ENCODE results near the gene CRELD2. TPM values are rescaled to one million over a fixed set of nuclear protein-coding genes. Genes with fewer than 3 reads are reported as not detected.
A peak's percentile ranks its signal among the peaks of the same experiment; 100 is the strongest.

Gene CRELD2
- total and polyA plus RNA-seq, 8 donors, result 19.4 to 83.0 (median 38.0) TPM

DNA sequence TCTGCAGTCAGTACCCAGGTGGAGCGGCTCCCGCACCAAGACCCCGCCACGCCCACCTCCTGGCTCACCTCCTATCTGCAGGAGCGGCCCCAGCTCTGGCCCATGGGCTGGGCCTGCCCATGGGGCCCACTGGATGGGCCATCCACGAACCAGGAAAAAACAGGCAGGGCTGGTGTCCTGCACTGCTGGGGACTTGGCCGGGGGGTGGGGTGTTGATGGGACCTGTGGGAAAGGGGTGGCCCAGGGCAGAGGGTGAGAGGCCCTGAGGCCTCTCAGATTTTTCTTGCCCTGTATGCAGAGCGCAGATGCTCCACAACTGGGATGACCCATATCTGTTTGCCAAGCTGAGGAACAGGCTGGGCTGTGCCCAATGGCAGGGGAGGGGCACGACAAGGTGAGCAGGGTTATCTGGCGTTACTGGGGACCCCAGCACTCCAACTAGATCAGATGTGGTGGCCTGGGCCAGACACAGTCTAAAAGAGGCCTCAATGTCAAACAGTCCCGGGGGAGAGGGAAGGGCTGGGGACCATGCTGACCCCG is 39.5 kb downstream of the CRELD2 start:
- DNase-seq, result peak; percentile 45 to 79
- Histone ChIP-seq H3K36me3 (peaks cover 5 to 17% (median 15%) of the 10 kb centered on the region in 4 donors), H3K27me3 (no peaks in the 10 kb centered on the region), H3K4me3 (no peak overlapping the region), H3K9me3 (no peaks in the 10 kb centered on the region), H3K4me1 (peaks cover 37 to 73% (median 69%) of the 10 kb centered on the region in 4 donors), H3K27ac (peak overlapping the region; percentile 94 to 98 (median 98))
- TF ChIP-seq POLR2AphosphoS5 (IDR thresholded peaks at IDR 0.05) (no peak), POLR2A (IDR thresholded peaks at IDR 0.05) (no peak), EP300 (IDR thresholded peaks at IDR 0.05) (no peak)
- TF ChIP-seq, protein P1, sequence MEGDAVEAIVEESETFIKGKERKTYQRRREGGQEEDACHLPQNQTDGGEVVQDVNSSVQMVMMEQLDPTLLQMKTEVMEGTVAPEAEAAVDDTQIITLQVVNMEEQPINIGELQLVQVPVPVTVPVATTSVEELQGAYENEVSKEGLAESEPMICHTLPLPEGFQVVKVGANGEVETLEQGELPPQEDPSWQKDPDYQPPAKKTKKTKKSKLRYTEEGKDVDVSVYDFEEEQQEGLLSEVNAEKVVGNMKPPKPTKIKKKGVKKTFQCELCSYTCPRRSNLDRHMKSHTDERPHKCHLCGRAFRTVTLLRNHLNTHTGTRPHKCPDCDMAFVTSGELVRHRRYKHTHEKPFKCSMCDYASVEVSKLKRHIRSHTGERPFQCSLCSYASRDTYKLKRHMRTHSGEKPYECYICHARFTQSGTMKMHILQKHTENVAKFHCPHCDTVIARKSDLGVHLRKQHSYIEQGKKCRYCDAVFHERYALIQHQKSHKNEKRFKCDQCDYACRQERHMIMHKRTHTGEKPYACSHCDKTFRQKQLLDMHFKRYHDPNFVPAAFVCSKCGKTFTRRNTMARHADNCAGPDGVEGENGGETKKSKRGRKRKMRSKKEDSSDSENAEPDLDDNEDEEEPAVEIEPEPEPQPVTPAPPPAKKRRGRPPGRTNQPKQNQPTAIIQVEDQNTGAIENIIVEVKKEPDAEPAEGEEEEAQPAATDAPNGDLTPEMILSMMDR (IDR thresholded peaks at IDR 0.05), result no peak
- intact Hi-C loops (cut with DNase I; ENCODE audit: low total_unique reads), result no loop called here
- WGBS, 5 donors, result 49 to 69% (median 62%) methylated on average over 5 to 12 of the region's 12 CpGs

DNA sequence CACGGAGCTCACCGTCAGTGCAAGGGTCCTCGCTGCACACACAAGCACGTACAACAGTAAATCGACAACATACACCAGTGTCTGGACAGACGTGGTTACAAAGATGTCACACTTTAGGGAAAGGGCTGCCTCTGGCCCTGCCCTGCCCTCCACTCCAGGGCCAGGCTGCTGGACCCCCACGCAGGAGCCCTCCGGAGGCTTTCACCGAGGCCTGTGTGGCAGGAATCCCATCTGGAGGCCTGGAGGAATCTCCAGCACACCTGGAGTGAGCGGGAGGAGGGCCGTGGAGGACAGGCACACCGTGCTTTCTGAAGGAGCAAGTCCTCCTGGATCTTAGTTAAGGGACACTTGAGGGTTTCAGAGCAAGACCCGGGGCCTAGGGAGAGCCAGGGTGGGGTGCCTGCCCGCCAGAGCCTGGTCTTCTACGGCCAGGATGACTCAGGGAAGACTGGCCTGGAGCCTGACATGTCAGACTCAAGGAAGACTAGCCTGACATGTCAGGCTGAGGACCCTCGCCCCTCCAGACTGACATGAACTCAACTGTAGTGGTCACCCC is 40.0 kb downstream of the CRELD2 start:
- WGBS, 5 donors, result 67 to 85% (median 73%) methylated on average over 9 to 16 of the region's 16 CpGs
- Histone ChIP-seq H3K27me3 (no peaks in the 10 kb centered on the region), H3K4me3 (no peak overlapping the region), H3K9me3 (no peaks in the 10 kb centered on the region), H3K36me3 (peaks cover 11 to 22% (median 20%) of the 10 kb centered on the region in 4 donors), H3K4me1 (peaks cover 37 to 73% (median 69%) of the 10 kb centered on the region in 4 donors), H3K27ac (peak overlapping the region; percentile 94 to 98 (median 98))
- DNase-seq, result peak in 1 of 2 donors; percentile 26
- TF ChIP-seq, protein P1 (IDR thresholded peaks at IDR 0.05), result no peak
- TF ChIP-seq POLR2A (IDR thresholded peaks at IDR 0.05), result no peak
- no peak for TF ChIP-seq EP300 (IDR thresholded peaks at IDR 0.05)
- no peak for TF ChIP-seq POLR2AphosphoS5 (IDR thresholded peaks at IDR 0.05)
- intact Hi-C loops (cut with DNase I; ENCODE audit: low total_unique reads), result no loop called here

DNA sequence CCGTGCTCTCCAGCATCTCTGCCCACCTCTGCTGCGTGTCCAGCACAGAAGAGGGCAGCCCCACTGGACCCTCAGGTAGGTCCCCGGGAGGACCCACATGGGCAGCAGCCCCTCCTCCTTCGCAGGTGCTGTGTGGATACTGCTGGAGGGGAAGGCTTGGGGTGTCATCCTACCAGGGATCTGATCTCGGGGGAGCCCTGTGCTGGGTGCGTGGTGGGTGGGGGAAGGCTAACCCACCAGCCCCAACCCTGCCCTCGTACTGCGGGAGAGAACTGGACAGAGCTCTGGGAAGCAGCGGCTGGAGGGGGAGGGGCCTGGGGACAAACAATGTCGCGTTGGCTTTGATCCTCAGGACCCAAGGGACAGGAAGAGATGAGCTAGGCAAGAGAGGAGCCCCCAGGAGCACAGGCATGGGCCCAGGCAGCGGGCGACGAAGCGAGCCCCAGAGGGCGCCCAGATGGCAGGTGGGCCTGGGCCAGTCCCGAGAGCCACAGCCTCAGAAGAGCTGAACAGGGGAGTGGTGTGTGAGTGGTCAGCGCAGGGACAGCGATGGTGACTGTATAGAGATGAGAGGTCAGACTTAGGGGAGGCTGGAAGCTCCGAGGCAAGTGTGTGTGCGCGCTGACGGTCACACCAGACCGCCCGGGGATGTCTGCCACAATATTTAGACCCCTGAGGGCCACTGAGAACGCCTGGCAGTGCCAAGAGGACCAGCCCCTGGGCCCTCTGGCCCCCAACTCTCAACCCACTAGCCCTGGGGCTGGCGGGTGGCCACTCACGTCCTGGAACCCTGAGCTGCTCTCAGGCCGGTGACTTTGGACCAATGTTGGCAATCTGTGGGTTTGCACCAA is 40.7 kb downstream of the CRELD2 start:
- peak in 1 of 2 donors; percentile 49 for DNase-seq
- Histone ChIP-seq H3K36me3 (peaks cover 18 to 29% (median 27%) of the 10 kb centered on the region in 4 donors), H3K27me3 (no peaks in the 10 kb centered on the region), H3K4me1 (peaks cover 37 to 73% (median 69%) of the 10 kb centered on the region in 4 donors), H3K9me3 (no peaks in the 10 kb centered on the region), H3K4me3 (peak overlapping the region; percentile 70 to 89 (median 84)), H3K27ac (peak overlapping the region; percentile 94 to 98 (median 98))
- TF ChIP-seq EP300 (IDR thresholded peaks at IDR 0.05), result no peak
- TF ChIP-seq, protein P1 (IDR thresholded peaks at IDR 0.05), result no peak
- no peak for TF ChIP-seq POLR2A (IDR thresholded peaks at IDR 0.05)
- TF ChIP-seq POLR2AphosphoS5 (IDR thresholded peaks at IDR 0.05), result peak in 1 of 3 donors; percentile 38
- intact Hi-C loops (cut with DNase I; ENCODE audit: low total_unique reads), result no loop called here
- 60 to 71% (median 68%) methylated on average over 27 to 29 of the region's 29 CpGs for WGBS, 5 donors

DNA sequence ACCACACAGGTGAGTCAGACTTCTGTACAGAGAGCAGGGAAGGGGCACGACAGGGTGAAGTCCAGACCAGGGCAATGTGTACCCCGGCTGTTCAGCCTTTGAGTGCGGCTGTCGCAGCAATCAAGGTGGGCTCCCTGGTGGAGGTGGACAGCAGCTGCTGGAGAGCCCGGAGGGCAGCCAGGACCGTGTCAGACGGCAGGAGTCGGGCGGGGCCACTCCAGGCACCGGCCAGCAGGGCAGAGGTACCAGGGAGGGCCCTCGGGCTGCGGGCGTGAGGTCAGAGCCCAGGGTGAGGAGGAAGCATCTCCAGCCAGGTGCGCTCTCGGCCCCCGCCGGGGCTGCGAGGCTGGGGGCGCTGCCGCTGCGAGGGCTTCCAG is 41.3 kb downstream of the CRELD2 start:
- no peak for TF ChIP-seq POLR2A (IDR thresholded peaks at IDR 0.05)
- no peak for TF ChIP-seq POLR2AphosphoS5 (IDR thresholded peaks at IDR 0.05)
- TF ChIP-seq, protein P1 (IDR thresholded peaks at IDR 0.05), result peak in 1 of 7 experiments; percentile 23
- DNase-seq, result peak; percentile 66 to 83
- H3K27me3 ChIP-seq, result no peaks in the 10 kb centered on the region
- peak overlapping the region; percentile 94 to 98 (median 98) for H3K27ac ChIP-seq
- 0 to 17% (median 5%) methylated on average over 1 to 21 of the region's 21 CpGs for WGBS, 5 donors
- peaks cover 36 to 73% (median 69%) of the 10 kb centered on the region in 4 donors for H3K4me1 ChIP-seq
- H3K36me3 ChIP-seq, result peaks cover 24 to 35% (median 32%) of the 10 kb centered on the region in 4 donors
- no peaks in the 10 kb centered on the region for H3K9me3 ChIP-seq
- intact Hi-C loops (cut with DNase I; ENCODE audit: low total_unique reads), result no loop called here
- peak overlapping the region; percentile 70 to 89 (median 84) for H3K4me3 ChIP-seq

Measured in stomach (tissue), 9 donors.